Lung (tissue), 12 donors: Measurements from ENCODE around the gene PROC. TPM values are rescaled to one million over a fixed set of nuclear protein-coding genes. Genes with fewer than 3 reads are reported as not detected.

Experiments used
- ATAC-seq: fragments of 200-7000 bp; cut with Tn5 transposase; one replicate; pipeline ENCODE4 v1.9.1; 2020; ENCODE audit warnings: moderate number of reproducible peaks; ENCODE audit not compliant: insufficient read depth, low FRiP score
- DNase-seq, 3 donors: peaks; one replicate each; pipeline ENCODE4 v3.0.0-alpha.2; 2013 to 2017
- H3K27ac ChIP-seq, 2 donors: one replicate each; pipeline ENCODE4 v1.5.1; 2013; ENCODE audit warnings: mild to moderate bottlenecking in 2 of 2, moderate library complexity in 2 of 2, control low read depth in 1 of 2, inconsistent platforms in 1 of 2, low read depth in 1 of 2, low read length in 1 of 2
- H3K27me3 ChIP-seq, 3 donors: one replicate each; pipeline ENCODE4 v1.5.1; 2013; ENCODE audit warnings: low read length in 2 of 3; ENCODE audit not compliant: control insufficient read depth in 3 of 3, insufficient read depth in 3 of 3
- H3K36me3 ChIP-seq, 4 donors: one replicate each; pipeline ENCODE4 v1.5.1; 2013; ENCODE audit warnings: low read length in 4 of 4, mild to moderate bottlenecking in 1 of 4, moderate library complexity in 1 of 4; ENCODE audit not compliant: control insufficient read depth in 4 of 4, insufficient read depth in 4 of 4
- H3K4me1 ChIP-seq, 5 donors: one replicate each; pipeline ENCODE4 v1.5.1; 2013; ENCODE audit warnings: low read length in 5 of 5, mild to moderate bottlenecking in 2 of 5, moderate library complexity in 1 of 5; ENCODE audit not compliant: control insufficient read depth in 5 of 5, insufficient read depth in 5 of 5
- H3K4me3 ChIP-seq: one replicate; pipeline ENCODE4 v1.5.1; 2013; ENCODE audit warnings: mild to moderate bottlenecking, control low read depth, moderate library complexity
- H3K9ac ChIP-seq, 2 donors: one replicate each; pipeline ENCODE4 v1.5.1; 2013; ENCODE audit warnings: low read length in 2 of 2, control low read depth in 1 of 2; ENCODE audit not compliant: insufficient read depth in 1 of 2
- H3K9me3 ChIP-seq, 4 donors: one replicate each; pipeline ENCODE4 v1.5.1; 2013; ENCODE audit warnings: low read length in 3 of 4, mild to moderate bottlenecking in 1 of 4, moderate library complexity in 1 of 4; ENCODE audit not compliant: control insufficient read depth in 4 of 4, insufficient read depth in 3 of 4
- WGBS, 2 donors: extraction: QIAGEN DNeasy Blood & Tissue Kit; methylation state at CpG; one replicate each; pipeline ENCODE4 v1.1.7; 2013; 5-methylcytosine and 5-hydroxymethylcytosine counted together
- polyA plus RNA-seq, 2 donors: library from polyadenylated mRNA; stranded (reverse); fragments of 200-250 nt; gene quantifications; one replicate each; pipeline ENCODE4 v1.2.1, GENCODE V29; 2013
- total RNA-seq, 2 donors: library from RNA; depleted of rRNA in 1 of 2; stranded (reverse); fragments of >200 nt in 1 of 2; gene quantifications; one replicate each; pipeline ENCODE4 v1.2.1, GENCODE V29; 2014 to 2021
- TF ChIP-seq, protein P1 (sequence below): IDR thresholded peaks from 2 replicates; pipeline ENCODE4 v1.5.1; 2012; ENCODE audit warnings: mild to moderate bottlenecking; ENCODE audit errors: control extremely low read depth, extremely low read depth
- donor health status: control.
- donor health status: control.
- donor health status: Bipolar disorder and iron deficiency.
- donor health status: healthy.
- donor health status: DM: yes; HTN: yes; CAD: no.

The PROC gene
- total and polyA plus RNA-seq, 4 donors: 0.10 to 0.37 (median 0.22) TPM; not detected in 1

DNA sequence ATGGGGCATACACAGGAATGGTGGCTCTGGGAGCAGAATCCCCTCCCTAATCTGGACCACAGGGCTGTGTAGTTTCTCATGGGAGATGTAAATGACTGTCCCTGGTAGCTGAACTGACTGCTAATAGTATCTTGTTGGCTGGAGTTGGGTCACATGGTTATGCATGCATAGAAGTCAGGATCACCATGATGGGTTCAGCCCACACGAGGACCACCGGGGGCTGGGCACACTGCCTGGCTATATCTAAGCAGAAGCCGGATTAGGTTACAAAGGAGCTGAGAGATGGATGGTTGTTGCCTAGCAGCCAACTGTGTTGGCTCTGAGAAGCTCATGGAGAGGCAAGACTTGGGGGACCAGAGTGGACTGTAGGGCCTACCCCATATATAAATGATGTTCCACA lies 23.7 kb upstream of the PROC start:
- peaks cover 0 to 7% (median 0%) of the 10 kb centered on the region in 5 donors for H3K4me1 ChIP-seq
- H3K4me3 ChIP-seq: no peak overlapping the region
- H3K36me3 ChIP-seq: no peaks in the 10 kb centered on the region
- WGBS, 2 donors: 74 to 91% methylated on average over 3 of the region's 3 CpGs
- no peak for ATAC-seq
- peaks cover 0 to 2% (median 0%) of the 10 kb centered on the region in 4 donors for H3K9me3 ChIP-seq
- no peak overlapping the region for H3K9ac ChIP-seq
- no peaks in the 10 kb centered on the region for H3K27me3 ChIP-seq
- H3K27ac ChIP-seq: no peak overlapping the region
- no peak for DNase-seq
- TF ChIP-seq, protein P1, sequence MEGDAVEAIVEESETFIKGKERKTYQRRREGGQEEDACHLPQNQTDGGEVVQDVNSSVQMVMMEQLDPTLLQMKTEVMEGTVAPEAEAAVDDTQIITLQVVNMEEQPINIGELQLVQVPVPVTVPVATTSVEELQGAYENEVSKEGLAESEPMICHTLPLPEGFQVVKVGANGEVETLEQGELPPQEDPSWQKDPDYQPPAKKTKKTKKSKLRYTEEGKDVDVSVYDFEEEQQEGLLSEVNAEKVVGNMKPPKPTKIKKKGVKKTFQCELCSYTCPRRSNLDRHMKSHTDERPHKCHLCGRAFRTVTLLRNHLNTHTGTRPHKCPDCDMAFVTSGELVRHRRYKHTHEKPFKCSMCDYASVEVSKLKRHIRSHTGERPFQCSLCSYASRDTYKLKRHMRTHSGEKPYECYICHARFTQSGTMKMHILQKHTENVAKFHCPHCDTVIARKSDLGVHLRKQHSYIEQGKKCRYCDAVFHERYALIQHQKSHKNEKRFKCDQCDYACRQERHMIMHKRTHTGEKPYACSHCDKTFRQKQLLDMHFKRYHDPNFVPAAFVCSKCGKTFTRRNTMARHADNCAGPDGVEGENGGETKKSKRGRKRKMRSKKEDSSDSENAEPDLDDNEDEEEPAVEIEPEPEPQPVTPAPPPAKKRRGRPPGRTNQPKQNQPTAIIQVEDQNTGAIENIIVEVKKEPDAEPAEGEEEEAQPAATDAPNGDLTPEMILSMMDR: no peak

DNA sequence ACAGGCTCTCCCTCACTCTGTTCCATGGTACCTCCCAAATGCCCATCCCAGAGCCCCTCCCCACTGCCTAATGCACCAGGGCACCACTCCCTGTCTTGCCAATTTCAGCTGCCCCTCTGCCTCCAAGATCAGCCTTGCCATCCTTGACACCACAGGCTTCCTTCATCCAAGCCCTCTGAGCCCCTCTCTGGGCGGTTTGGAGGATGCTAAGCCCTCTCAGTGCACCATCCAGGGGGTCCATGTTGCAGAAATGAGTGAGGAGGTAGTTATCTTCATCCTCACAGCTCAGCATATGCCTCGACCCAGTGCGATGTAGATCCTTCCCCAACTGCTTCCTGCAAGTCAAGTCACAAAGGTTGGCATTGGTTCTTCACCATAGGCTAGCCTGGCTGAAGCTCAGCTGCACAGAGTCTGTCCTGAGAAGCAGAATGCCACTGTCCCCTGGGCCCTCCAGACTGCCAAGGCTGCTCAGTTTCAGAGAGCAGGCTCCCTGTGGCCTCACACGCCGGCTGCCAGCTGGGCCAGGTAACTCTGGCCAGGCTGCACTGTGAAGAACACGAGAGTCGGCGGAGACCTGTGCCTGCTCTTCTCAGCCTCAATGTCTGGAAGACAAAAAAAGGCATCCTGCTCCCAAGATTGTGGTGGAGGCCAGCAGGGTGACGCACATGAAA lies 20.5 kb upstream of the PROC start:
- DNase-seq (no peak), ATAC-seq (no peak)
- no peaks in the 10 kb centered on the region for H3K36me3 ChIP-seq
- H3K27me3 ChIP-seq: no peaks in the 10 kb centered on the region
- no peak overlapping the region for H3K9ac ChIP-seq
- TF ChIP-seq, protein P1: no peak
- no peak overlapping the region for H3K27ac ChIP-seq
- peaks cover 0 to 12% (median 6%) of the 10 kb centered on the region in 5 donors for H3K4me1 ChIP-seq
- no peak overlapping the region for H3K4me3 ChIP-seq
- 91 to 93% methylated on average over 9 of the region's 9 CpGs for WGBS, 2 donors
- peaks cover 0 to 2% (median 0%) of the 10 kb centered on the region in 4 donors for H3K9me3 ChIP-seq

DNA sequence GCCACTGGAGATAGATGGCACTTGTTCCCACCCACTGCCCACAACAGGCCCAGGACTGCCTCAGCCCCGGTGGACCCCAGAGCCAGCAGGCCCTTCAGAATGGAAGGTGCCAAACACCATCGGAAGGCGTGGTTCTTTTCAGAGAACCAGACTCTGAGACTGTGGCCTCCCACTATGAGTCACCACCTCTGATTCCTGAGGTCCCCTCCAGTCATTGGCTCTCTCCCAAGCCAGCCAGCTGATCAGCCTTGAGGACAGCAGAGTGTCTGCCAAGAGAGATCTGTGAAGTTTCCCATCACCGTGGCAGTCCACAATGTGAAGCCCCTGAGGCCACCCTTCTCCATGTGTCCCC lies 20.0 kb upstream of the PROC start:
- DNase-seq (peak; percentile 64 to 69 (median 68)), ATAC-seq (peak; percentile 62)
- Histone ChIP-seq H3K4me3 (no peak overlapping the region), H3K27me3 (no peaks in the 10 kb centered on the region), H3K4me1 (peaks cover 0 to 12% (median 6%) of the 10 kb centered on the region in 5 donors), H3K9ac (no peak overlapping the region), H3K9me3 (peaks cover 0 to 2% (median 0%) of the 10 kb centered on the region in 4 donors), H3K36me3 (no peaks in the 10 kb centered on the region), H3K27ac (no peak overlapping the region)
- WGBS, 2 donors: 11 to 26% methylated on average over 4 of the region's 4 CpGs
- TF ChIP-seq, protein P1: no peak

DNA sequence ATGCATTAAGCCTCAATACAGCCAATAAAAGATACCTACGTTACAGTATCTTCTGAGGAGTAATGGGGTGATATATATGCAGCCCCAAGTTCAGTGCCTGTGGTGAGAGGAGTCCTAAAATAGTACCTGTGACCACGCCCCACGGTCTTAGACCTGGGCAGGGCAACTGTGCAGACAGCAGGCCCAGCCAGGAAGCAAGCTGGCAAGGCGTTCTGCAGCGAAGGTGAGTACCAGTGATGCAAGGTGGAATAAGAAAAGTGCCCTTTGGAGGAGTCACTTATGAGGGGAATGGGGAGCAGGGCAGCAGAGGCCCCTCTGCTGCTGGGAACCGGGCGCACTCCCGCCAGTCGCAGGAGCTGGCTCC lies 17.7 kb upstream of the PROC start:
- peaks cover 0 to 12% (median 9%) of the 10 kb centered on the region in 5 donors for H3K4me1 ChIP-seq
- H3K27ac ChIP-seq: peak overlapping the region in 1 of 2 donors; percentile 15
- WGBS, 2 donors: 81 to 93% methylated on average over 9 of the region's 9 CpGs
- no peaks in the 10 kb centered on the region for H3K9me3 ChIP-seq
- DNase-seq (no peak), ATAC-seq (no peak)
- H3K9ac ChIP-seq: no peak overlapping the region
- H3K4me3 ChIP-seq: no peak overlapping the region
- TF ChIP-seq, protein P1: no peak
- H3K27me3 ChIP-seq: no peaks in the 10 kb centered on the region
- H3K36me3 ChIP-seq: no peaks in the 10 kb centered on the region
